PC-9 (cell line): ENCODE data around the gene COIL.

ENCODE experiments used
- EZH2 ChIP-seq: fragments of 200-600 bp; sonication (generic); IDR thresholded peaks from 2 replicates; pipeline ENCODE4 v1.8.0; 2017; ENCODE audit warnings: antibody characterized with exemption, low read depth
- TF ChIP-seq, protein P1 (sequence below): fragments of 200-600 bp; sonication (generic); conservative IDR thresholded peaks from 2 replicates; pipeline ENCODE4 v1.6.1; 2017; ENCODE audit warnings: mixed run types, antibody characterized with exemption, mild to moderate bottlenecking, moderate library complexity

DNA sequence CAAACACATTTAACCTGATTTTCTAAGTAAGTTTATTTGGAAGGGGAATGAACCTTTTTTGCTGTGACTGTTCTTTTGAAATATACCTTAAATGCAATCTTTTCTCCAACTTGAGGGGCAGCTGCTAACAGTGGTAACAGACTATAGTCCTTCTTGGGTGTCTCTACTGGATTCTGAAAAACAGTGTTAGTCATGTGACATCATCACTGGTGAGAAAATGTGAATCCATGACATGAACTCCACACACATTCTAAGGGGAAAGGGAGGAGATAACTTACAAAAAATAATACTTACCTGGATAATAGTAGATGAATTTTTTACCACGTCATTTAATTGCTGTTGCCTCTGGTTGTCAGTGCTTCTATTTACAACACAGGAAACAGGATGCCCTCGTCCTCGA, 11.3 kb downstream of the COIL start:
- TF ChIP-seq, protein P1, sequence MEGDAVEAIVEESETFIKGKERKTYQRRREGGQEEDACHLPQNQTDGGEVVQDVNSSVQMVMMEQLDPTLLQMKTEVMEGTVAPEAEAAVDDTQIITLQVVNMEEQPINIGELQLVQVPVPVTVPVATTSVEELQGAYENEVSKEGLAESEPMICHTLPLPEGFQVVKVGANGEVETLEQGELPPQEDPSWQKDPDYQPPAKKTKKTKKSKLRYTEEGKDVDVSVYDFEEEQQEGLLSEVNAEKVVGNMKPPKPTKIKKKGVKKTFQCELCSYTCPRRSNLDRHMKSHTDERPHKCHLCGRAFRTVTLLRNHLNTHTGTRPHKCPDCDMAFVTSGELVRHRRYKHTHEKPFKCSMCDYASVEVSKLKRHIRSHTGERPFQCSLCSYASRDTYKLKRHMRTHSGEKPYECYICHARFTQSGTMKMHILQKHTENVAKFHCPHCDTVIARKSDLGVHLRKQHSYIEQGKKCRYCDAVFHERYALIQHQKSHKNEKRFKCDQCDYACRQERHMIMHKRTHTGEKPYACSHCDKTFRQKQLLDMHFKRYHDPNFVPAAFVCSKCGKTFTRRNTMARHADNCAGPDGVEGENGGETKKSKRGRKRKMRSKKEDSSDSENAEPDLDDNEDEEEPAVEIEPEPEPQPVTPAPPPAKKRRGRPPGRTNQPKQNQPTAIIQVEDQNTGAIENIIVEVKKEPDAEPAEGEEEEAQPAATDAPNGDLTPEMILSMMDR: no peak
- no peak for TF ChIP-seq EZH2
